ENCODE data around the gene AHSA1.
A peak's percentile ranks its signal among the peaks of the same experiment; 100 is the strongest.

Gene AHSA1

GRCh38 chr14:77474479-77475177 lies 16.7 kb downstream of the AHSA1 start:
- no peak for DNase-seq

GRCh38 chr14:77475432-77476115 lies 17.7 kb downstream of the AHSA1 start:
- DNase-seq = no peak

GRCh38 chr14:77478029-77478428 lies 20.1 kb downstream of the AHSA1 start:
- DNase-seq = no peak

DNA sequence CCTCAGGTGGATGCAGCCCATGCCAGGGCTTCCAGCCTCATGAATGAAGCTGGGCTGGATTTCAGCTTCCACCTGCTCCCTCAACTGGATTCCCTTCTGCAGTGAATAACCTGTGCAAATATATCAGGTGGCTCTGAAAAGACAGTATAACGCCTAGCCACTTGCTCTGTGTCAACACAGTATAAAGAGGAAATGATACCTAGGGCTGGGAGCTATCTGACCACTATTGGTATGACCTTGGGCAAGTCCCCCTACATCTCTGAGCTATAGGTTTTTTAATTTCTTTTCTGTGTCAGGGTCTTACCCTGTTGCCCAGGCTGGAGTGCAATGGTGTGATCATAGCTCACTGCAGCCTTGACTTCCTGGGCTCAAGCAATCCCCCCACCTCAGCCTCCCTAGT lies 20.9 kb downstream of the AHSA1 start:
- DNase-seq = no peak

- no peak for DNase-seq
Measured at GRCh38 chr14:77482422-77482821, 24.5 kb downstream of the AHSA1 start.

- DNase-seq = no peak
Measured at GRCh38 chr14:77485256-77485655, 27.4 kb downstream of the AHSA1 start.

- DNase-seq = peak; percentile 73
Measured at GRCh38 chr14:77485901-77486678, 28.2 kb downstream of the AHSA1 start.

GRCh38 chr14:77488558-77488957 lies 30.7 kb downstream of the AHSA1 start:
- no peak for DNase-seq

DNA sequence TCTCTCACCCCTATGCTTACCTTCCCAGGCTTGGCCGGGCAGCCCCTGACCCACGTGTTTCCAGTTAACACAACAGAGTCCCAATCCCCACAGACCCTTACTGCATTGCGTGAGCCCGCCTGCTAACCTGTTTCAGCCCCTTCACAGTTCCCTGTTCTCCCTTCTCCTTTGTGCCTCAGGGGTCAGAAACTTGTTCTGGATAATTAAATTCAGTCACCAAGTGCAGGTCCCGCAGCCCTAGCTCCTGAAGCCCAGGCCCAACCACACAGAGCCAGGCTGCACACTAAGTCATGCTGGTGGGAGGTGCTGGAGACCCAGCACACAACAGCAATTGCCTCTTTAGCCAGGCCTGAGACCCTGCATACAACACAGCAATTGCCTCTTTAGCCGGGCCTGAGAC lies 31.1 kb downstream of the AHSA1 start:
- DNase-seq = no peak

DNA sequence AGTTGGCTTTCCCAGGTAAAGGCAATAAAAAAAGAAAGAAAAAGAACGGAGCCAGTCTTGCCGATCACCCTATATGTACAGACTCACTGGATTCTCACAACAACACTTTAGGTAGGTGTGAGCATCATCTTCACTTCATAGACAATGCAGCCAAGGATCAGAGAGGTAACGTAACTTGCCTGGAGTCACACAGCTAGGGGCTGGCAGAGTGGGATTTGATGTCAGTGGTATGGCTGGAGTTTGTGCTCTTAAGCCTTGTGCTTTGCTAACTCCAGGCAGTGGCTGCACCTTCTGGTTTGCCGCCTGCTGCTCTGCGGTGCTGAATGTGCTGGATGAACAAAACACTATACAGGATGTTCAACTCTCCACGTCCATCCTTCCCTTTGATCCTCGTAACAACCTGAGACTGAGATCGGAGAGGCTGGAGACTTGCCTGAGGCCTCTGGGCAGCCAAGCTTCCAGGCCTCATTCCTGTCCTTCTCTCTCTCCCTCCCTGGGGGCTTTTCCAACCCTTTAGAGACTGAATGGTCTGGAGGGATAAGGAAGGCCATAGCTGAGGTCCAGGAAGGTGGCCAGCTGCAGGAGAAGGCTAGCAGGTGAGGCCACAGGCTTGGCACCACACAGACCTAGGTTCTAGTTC lies 32.6 kb downstream of the AHSA1 start:
- no peak for DNase-seq

DNA sequence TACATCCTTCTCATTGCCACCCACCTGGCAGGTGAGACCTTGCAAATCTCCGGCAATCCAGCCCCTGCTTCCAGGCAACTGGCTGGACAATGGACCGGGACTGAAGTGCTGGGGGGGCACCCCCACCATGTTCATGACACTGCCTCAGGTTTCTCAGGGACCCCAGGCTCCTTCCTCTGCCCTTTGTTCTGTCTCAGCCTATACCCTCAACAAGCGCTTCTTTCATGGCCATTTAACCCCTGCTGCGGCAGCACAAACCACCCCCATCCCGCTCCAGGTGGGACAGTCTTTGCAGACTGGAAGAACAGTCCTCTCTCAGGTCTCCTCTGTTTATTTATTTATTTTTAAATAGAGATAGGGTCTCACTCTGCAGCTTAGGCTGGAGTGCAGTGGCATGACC lies 33.2 kb downstream of the AHSA1 start:
- DNase-seq = no peak

DNA sequence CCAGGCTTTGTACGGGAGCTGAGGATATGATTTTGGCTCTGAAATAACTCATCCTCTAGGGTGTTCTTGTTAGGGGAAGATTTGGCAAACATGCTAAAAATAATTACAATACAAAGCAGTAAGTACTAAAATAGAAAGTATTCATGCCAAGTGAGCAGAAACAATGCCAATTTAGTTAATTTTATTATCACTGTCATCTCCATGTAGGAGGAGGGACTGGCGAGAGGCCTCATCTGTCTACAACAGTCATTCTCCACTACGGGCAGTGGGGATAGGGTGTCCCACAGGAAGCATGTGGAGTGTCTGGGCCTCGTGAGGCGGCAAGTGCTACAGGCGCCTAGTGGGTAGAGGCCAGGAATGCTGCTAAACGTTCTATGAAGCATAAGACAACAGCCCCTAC lies 37.4 kb downstream of the AHSA1 start:
- no peak for DNase-seq

- no peak for DNase-seq
Measured at GRCh38 chr14:77498120-77498979, 40.5 kb downstream of the AHSA1 start, which contains the start of gene ISM2. Gene ISM2 (minus strand): TSS chr14:77498816. CDS start chr14:77498793, 23 bp downstream.

- no peak for DNase-seq
Measured at GRCh38 chr14:77498984-77499527, 41.2 kb downstream of the AHSA1 start.

- DNase-seq = no peak
Measured at GRCh38 chr14:77502109-77502782, 44.4 kb downstream of the AHSA1 start.

DNA sequence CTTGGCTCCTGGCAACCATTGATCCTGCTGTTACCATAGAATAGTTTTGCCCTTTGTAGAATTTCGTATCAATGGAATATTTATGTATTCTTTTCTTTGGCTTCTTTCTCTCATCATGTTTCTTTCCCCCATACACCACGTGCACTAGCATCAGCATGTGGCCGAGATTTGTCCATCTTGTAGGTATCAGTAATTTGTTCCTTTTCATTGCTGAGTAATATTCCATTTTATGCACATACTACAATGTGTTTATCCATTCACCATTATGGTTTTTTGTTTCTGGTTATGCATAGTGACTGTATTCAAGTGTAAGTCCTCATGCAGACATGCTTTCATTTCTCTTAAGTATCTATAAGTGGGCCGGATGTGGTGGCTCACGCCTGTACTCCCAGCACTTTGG lies 45.2 kb downstream of the AHSA1 start:
- DNase-seq = no peak

DNA sequence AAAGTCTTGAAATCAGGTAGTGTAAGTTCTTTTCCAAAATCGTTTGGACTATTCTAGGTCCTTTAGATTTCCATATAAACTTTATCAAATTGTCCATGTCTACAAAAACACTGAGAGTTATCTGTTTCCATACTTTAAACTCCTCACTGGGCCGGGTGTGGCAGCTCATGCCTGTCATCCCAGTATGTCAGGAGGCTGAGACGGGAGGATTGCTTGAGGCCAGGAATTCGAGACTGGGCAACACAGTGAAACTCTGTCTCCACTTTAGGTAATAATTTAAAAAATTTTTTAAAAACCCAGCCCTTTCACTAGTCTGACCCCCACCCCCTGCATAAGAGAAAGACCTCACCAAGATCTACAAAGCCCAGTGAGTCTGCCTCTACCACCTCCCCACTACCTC lies 47.1 kb downstream of the AHSA1 start:
- DNase-seq = no peak

DNA sequence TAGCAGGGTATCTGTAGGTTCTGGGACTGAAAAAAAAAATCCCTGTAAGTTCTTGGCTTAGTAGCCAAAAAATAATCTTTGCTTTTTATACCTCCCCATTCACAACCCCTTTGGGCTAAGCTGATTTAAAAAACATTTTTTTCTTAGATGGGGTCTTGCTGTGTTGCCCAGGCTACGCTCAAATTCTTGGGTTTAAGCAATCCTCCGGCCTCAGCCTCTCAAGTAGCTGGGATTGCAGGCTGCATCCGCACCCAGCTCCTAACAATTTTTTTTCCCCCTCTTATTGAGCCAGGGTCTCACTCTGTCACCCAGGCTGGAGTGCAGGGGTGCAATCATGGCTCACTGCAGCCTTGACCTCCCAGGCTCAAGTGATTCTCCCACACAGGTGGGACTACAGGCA lies 49.9 kb downstream of the AHSA1 start:
- DNase-seq = no peak

DNA sequence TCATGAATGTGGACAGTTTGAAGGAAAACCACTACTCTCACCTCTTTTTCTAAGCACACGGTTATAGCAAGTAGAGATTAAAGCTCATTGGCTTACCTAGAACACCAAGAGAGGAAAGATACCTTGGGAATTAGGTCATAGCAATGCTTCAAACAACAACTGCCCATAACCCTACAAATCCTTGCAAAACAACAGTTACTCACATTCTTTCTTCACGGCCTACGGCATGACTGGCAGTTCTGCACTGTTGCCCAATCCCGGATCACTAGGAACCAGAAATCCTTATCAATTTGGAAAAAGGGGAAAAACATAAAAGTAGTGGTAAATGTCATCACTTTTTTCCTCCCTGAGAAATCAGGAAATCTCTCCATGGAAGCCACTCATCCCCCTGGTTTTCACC lies 50.4 kb downstream of the AHSA1 start:
- peak; percentile 78 for DNase-seq

DNA sequence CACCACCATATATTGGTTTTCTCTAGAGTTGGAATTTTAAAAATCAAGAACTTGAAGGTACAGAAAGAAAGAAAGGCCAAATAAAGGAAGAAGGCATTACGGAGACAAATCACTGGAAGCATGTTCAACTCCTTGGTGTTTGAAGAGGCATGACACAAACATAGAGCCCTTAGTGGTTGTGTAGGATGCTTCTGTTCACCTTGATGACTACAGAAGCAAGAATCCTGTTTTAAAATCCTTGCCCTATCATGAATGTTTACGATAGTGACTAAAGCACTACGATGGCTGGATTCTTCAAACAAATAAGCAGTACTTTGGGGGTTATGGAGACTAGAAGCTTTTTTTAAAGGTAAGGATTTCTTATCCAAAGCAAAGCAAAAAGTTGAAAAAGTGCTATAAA lies 51.0 kb downstream of the AHSA1 start:
- DNase-seq = peak; percentile 5

- DNase-seq = no peak
Measured at GRCh38 chr14:77509366-77509765, 51.5 kb downstream of the AHSA1 start.

All from kidney glomerular epithelial cell (primary cell).